Dermis blood vessel endothelial cell (primary cell): Measurements from ENCODE around the gene KLHDC7B. TPM values are rescaled to one million over a fixed set of nuclear protein-coding genes. Genes with fewer than 3 reads are reported as not detected.
A peak's percentile ranks its signal among the peaks of the same experiment; 100 is the strongest.

Experiments used
- DNase-seq: peaks from one replicate; pipeline ENCODE4 v3.0.0; 2010
- total RNA-seq: library from RNA; depleted of rRNA; stranded (reverse); fragments of >200 nt; gene quantifications from 2 replicates; pipeline ENCODE4 v1.2.3, GENCODE V29; 2014

Gene KLHDC7B
- total RNA-seq, 1 donor from 2014 or later, result not detected

DNA sequence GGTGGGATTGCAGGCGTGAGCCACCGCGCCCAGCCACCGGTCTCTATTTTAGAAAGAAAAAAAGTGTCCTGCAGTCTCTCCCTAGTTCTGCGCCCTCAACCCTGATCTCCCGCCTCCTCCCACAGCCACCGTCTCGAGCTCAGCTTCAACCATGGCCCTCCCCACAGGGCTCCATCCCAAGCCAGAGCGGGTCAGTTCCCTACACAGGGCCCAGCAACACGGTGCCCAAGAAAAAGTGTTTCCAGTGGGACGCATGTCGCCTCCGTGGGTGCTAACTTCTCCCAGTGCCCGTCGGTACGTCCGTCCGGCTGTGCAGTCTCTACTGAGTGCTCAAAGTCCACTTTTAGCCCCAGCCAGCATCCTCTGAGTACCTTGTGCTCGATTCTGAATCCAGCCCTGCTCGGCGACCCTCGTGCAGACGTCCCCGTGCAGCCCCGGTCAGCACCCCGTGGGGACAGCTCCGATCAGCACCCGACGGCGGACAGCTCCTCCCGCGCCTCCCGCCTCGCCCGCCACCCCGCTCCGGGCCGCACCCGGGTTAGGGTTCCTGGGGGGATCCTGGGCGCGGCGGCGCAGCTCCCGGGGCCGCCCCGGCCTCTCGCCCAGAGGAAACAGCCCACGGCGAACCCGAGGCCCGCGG lies 54.2 kb downstream of the KLHDC7B start:
- DNase-seq, result peak; percentile 56

DNA sequence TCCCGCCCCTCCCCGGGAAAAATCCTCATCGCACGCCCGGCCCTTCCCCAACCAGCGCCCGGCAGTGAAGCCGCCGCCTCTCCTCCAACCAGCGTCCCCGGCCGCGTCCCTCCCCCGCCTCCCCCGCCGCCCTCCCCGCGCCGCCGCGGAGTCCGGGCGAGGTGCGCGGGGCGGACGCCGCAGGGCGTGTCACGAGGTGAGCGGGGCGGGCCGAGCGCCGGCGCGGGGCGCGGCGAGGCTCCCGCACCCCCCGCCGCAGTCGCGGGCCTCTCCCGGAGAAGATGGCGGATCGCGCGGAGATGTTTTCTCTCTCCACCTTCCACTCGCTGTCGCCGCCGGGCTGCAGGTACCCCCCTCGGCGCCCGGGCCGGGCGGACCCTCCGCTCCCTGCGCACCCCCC lies 54.8 kb downstream of the KLHDC7B start, which contains the start of gene MAPK8IP2:
Gene MAPK8IP2, plus strand, starts transcription at position 256 of the 400 bp plus-strand sequence. Its CDS starts 26 bp downstream, at position 282.
- DNase-seq, result no peak

Other genes with a start within 250 kb of the KLHDC7B start
- 96.1 and 135 TPM in 2 replicates for gene PLXNB2, start 238.3 kb upstream of the KLHDC7B start, total RNA-seq
- gene DENND6B, start 218.9 kb upstream of the KLHDC7B start, total RNA-seq, result 1.3 and 3.6 TPM in 2 replicates
- gene PPP6R2, start 202.6 kb upstream of the KLHDC7B start, total RNA-seq, result 67.0 and 82.9 TPM in 2 replicates
- 50.0 and 62.1 TPM in 2 replicates for gene SBF1, start 70.9 kb upstream of the KLHDC7B start, total RNA-seq
- gene ADM2, start 64.4 kb upstream of the KLHDC7B start, total RNA-seq, result 0.34 and 0.60 TPM in 2 replicates
- not detected in 2 replicates for gene MIOX, start 59.0 kb upstream of the KLHDC7B start, total RNA-seq
- gene LMF2, start 38.2 kb upstream of the KLHDC7B start, total RNA-seq, result 43.7 and 50.9 TPM in 2 replicates
- 30.1 and 37.1 TPM in 2 replicates for gene NCAPH2, start 37.7 kb upstream of the KLHDC7B start, total RNA-seq
- gene SCO2, start 20.3 kb upstream of the KLHDC7B start, total RNA-seq, result 2.3 and 5.6 TPM in 2 replicates
- 28.9 and 53.1 TPM in 2 replicates for gene TYMP, start 15.9 kb upstream of the KLHDC7B start, total RNA-seq
- gene SYCE3, start 17.0 kb downstream of the KLHDC7B start, total RNA-seq, result not detected in 2 replicates
- 7.5 and 16.3 TPM in 2 replicates for gene CPT1B, start 32.5 kb downstream of the KLHDC7B start, total RNA-seq
- gene CHKB, start 37.0 kb downstream of the KLHDC7B start, total RNA-seq, result 34.9 and 50.4 TPM in 2 replicates
- gene MAPK8IP2, start 54.9 kb downstream of the KLHDC7B start, total RNA-seq, result 0.34 and 0.51 TPM in 2 replicates
- gene ARSA, start 82.3 kb downstream of the KLHDC7B start, total RNA-seq, result 24.0 and 30.6 TPM in 2 replicates
- 33.0 and 42.7 TPM in 2 replicates for gene SHANK3, start 126.9 kb downstream of the KLHDC7B start, total RNA-seq
- 0.34 and 0.79 TPM in 2 replicates for gene ACR, start 192.3 kb downstream of the KLHDC7B start, total RNA-seq
- 4.1 and 5.8 TPM in 2 replicates for gene RABL2B, start 237.7 kb downstream of the KLHDC7B start, total RNA-seq